ENCODE data around the gene HMX1.

DNA sequence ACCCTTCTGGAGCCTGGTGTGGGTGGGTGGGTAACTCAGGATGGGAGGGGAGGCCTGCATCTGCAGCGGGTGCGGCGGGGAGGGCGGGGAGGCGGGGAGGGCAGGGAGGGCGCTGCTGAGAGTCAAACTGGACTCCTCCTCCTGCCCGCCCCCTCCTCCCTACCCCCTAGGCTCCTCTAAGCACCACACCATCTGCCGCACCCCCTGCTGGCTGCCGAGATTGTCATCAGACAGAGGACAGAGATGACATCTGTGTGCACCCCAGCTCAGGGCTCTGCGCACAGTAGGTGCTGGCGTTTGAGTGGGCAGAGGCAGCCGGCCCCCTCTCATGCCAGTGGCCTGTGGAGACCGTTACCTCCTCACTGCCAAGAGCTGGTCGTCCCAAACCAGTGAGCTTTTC, 10.6 kb upstream of the HMX1 start:
- TF ChIP-seq, protein P1, sequence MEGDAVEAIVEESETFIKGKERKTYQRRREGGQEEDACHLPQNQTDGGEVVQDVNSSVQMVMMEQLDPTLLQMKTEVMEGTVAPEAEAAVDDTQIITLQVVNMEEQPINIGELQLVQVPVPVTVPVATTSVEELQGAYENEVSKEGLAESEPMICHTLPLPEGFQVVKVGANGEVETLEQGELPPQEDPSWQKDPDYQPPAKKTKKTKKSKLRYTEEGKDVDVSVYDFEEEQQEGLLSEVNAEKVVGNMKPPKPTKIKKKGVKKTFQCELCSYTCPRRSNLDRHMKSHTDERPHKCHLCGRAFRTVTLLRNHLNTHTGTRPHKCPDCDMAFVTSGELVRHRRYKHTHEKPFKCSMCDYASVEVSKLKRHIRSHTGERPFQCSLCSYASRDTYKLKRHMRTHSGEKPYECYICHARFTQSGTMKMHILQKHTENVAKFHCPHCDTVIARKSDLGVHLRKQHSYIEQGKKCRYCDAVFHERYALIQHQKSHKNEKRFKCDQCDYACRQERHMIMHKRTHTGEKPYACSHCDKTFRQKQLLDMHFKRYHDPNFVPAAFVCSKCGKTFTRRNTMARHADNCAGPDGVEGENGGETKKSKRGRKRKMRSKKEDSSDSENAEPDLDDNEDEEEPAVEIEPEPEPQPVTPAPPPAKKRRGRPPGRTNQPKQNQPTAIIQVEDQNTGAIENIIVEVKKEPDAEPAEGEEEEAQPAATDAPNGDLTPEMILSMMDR (IDR thresholded peaks at IDR 0.05): no peak
- TF ChIP-seq ZFX (IDR thresholded peaks at IDR 0.05; ENCODE audit: borderline replicate concordance): no peak

All from 22Rv1 (cell line).